ENCODE data around the gene PTPRN2. TPM values are rescaled to one million over a fixed set of nuclear protein-coding genes. Genes with fewer than 3 reads are reported as not detected.

PTPRN2 gene
- total and polyA plus RNA-seq, 2 donors from 2014 or later = 4.8 to 6.2 TPM

DNA sequence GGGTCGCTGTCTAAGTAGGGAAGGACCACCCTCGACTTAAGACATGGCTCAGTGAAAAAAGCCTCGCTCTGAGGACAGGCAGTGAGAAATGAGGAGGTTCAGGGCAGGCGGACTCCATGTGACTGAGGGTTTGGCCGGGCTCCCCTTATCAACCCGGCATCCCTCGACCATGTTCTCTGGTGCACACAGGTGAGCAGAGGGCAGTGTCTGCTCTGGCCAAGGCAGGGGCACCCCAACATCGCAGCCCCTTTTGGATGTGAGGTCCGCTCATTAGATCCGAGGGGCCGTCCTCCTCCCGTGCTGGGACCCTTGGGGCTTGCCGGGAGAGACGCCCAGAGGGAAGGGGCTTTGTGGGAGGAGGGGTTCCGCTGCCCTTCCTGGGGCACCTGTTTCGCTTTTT, 775.7 kb downstream of the PTPRN2 start:
- peaks cover 0 to 3% (median 0%) of the 10 kb centered on the region in 3 donors for H3K9me3 ChIP-seq (ENCODE audit: control insufficient read depth in 2 of 3, insufficient read depth in 1 of 3, low read length in 3 of 3)
- peak in 1 of 5 donors; percentile 49 for DNase-seq

DNA sequence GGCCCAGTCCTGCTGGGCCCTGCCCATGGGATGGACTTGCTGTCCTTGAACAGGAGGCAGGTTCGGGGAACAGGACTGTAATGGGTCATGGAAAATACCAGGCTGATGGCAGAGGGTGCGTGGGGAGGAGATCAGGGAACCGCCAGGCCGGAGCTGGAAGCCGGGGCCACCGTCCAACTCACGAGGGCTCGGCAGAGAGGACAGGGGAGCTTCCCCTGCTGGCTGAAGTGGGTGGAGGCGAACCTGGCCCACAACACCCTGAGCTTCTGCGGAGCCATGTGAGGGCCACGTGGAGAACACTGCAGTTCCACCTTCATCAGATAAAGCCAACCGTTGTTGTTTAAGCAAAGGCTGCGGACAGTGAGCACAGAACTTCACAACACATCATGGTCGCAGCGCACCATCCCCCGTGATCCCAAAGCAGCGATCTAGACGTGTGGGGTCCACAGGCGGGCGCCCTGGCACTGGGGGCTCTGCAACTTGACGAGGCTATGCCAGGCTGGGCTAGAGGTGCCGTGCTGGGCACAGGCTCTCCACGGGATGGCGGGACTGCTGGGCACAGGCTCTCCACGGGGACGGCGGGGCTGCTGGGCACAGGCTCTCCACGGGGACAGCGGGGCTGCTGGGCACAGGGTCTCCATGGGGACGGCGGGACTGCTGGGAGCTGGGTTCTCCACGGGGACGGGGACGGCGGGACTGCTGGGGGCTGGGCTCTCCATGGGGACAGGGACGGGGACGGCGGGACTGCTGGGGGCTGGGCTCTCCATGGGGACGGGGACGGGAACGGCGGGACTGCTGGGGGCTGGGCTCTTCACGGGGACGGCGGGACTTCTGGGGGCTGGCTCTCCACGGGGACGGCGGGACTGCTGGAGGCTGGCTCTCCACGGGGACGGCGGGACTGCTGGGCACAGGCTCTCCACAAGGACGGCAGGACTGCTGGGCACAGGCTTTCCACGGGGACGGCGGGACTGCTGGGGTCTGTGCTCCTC, 777.5 kb downstream of the PTPRN2 start:
- Histone ChIP-seq H3K9ac (ENCODE audit: low read length in 3 of 3) (no peak overlapping the region), H3K9me3 (ENCODE audit: control insufficient read depth in 2 of 3, insufficient read depth in 1 of 3, low read length in 3 of 3) (peaks cover 0 to 3% (median 0%) of the 10 kb centered on the region in 3 donors), H3K27ac (ENCODE audit: low read depth in 2 of 2, low read length in 2 of 2) (no peak overlapping the region), H3K4me3 (ENCODE audit: low read length in 3 of 3) (no peak overlapping the region), H3K27me3 (ENCODE audit: control insufficient read depth, insufficient read depth, low read length) (no peaks in the 10 kb centered on the region), H3K36me3 (ENCODE audit: control insufficient read depth in 2 of 3, insufficient read depth in 3 of 3, low read length in 3 of 3) (no peaks in the 10 kb centered on the region), H3K4me1 (ENCODE audit: control insufficient read depth in 2 of 3, insufficient read depth in 2 of 3, low read depth in 1 of 3, low read length in 3 of 3) (no peaks in the 10 kb centered on the region)
- DNase-seq = peak in 1 of 5 donors; percentile 62
- TF ChIP-seq, protein P1, sequence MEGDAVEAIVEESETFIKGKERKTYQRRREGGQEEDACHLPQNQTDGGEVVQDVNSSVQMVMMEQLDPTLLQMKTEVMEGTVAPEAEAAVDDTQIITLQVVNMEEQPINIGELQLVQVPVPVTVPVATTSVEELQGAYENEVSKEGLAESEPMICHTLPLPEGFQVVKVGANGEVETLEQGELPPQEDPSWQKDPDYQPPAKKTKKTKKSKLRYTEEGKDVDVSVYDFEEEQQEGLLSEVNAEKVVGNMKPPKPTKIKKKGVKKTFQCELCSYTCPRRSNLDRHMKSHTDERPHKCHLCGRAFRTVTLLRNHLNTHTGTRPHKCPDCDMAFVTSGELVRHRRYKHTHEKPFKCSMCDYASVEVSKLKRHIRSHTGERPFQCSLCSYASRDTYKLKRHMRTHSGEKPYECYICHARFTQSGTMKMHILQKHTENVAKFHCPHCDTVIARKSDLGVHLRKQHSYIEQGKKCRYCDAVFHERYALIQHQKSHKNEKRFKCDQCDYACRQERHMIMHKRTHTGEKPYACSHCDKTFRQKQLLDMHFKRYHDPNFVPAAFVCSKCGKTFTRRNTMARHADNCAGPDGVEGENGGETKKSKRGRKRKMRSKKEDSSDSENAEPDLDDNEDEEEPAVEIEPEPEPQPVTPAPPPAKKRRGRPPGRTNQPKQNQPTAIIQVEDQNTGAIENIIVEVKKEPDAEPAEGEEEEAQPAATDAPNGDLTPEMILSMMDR (IDR thresholded peaks at IDR 0.05; ENCODE audit: borderline replicate concordance, extremely low read depth, insufficient read depth) = no peak
- FAIRE-seq = no peak
- intact Hi-C loops (cut with DNase I) = no loop called here

More for the DNA sequence above, 775.7 kb downstream of the PTPRN2 start:
- Histone ChIP-seq H3K9ac (ENCODE audit: low read length in 3 of 3) (no peak overlapping the region), H3K27me3 (ENCODE audit: control insufficient read depth, insufficient read depth, low read length) (no peaks in the 10 kb centered on the region), H3K36me3 (ENCODE audit: control insufficient read depth in 2 of 3, insufficient read depth in 3 of 3, low read length in 3 of 3) (no peaks in the 10 kb centered on the region), H3K27ac (ENCODE audit: low read depth in 2 of 2, low read length in 2 of 2) (no peak overlapping the region), H3K4me3 (ENCODE audit: low read length in 3 of 3) (no peak overlapping the region), H3K4me1 (ENCODE audit: control insufficient read depth in 2 of 3, insufficient read depth in 2 of 3, low read depth in 1 of 3, low read length in 3 of 3) (no peaks in the 10 kb centered on the region)
- TF ChIP-seq, protein P1 (IDR thresholded peaks at IDR 0.05; ENCODE audit: borderline replicate concordance, extremely low read depth, insufficient read depth) = no peak
- FAIRE-seq = no peak
- intact Hi-C loops (cut with DNase I) = no loop called here

DNA sequence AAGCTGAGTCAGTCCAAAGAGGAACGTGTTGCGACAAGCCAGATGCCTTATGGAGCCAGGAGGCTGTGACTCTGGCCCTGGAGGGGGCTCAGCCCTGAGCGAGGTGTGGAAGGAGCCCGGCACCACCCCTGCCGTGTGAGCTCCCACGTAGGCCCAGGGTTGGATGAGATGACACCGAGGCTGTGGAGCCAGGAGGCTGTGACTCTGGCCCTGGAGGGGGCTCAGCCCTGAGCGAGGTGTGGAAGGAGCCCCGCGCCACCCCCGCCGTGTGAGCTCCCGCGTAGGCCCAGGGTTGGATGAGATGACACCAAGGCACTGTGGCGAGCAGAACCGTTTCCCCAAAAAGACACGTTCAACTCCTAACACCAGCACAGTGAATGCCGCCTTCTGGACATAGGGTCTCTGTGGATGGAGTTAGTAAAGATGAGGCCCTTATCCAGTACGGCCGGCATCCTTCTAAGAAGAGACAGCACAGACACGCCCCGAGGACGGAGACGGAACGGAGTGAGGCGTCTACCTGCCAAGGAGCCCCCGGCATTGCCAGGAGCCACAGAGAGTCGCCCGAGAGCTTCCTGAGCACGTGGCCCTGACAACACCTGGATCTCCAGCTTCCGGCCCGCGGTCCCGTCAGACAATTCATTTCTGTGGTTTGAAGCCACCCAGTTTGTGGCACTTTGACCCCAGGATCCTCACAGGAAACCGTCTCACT, 778.3 kb downstream of the PTPRN2 start:
- FAIRE-seq (no peak), DNase-seq (peak in 1 of 5 donors; percentile 70)
- H3K27me3 ChIP-seq (ENCODE audit: control insufficient read depth, insufficient read depth, low read length) = no peaks in the 10 kb centered on the region
- no peak overlapping the region for H3K27ac ChIP-seq (ENCODE audit: low read depth in 2 of 2, low read length in 2 of 2)
- H3K36me3 ChIP-seq (ENCODE audit: control insufficient read depth in 2 of 3, insufficient read depth in 3 of 3, low read length in 3 of 3) = no peaks in the 10 kb centered on the region
- TF ChIP-seq, protein P1 (IDR thresholded peaks at IDR 0.05; ENCODE audit: borderline replicate concordance, extremely low read depth, insufficient read depth) = no peak
- peaks cover 0 to 3% (median 0%) of the 10 kb centered on the region in 3 donors for H3K9me3 ChIP-seq (ENCODE audit: control insufficient read depth in 2 of 3, insufficient read depth in 1 of 3, low read length in 3 of 3)
- H3K4me3 ChIP-seq (ENCODE audit: low read length in 3 of 3) = no peak overlapping the region
- no peaks in the 10 kb centered on the region for H3K4me1 ChIP-seq (ENCODE audit: control insufficient read depth in 2 of 3, insufficient read depth in 2 of 3, low read depth in 1 of 3, low read length in 3 of 3)
- intact Hi-C loops (cut with DNase I) = no loop called here
- no peak overlapping the region for H3K9ac ChIP-seq (ENCODE audit: low read length in 3 of 3)

All from kidney (tissue), 14 donors.